Hematopoietic multipotent progenitor cell (in vitro differentiated cells): ENCODE measurements around the gene KCNAB1. TPM values are rescaled to one million over a fixed set of nuclear protein-coding genes. Genes with fewer than 3 reads are reported as not detected.

Source experiments
- DNase-seq, 3 donors: peaks; one replicate each; pipeline ENCODE4 v3.0.0-alpha.2; 2011 to 2015; ENCODE audit warnings: low read depth in 2 of 3, low spot score in 2 of 3
- total RNA-seq: library from RNA; depleted of rRNA; stranded (reverse); fragments of >200 nt; gene quantifications from one replicate; pipeline ENCODE4 v1.2.3, GENCODE V29; 2012

KCNAB1 gene
- total RNA-seq, 1 donor: not detected

DNA sequence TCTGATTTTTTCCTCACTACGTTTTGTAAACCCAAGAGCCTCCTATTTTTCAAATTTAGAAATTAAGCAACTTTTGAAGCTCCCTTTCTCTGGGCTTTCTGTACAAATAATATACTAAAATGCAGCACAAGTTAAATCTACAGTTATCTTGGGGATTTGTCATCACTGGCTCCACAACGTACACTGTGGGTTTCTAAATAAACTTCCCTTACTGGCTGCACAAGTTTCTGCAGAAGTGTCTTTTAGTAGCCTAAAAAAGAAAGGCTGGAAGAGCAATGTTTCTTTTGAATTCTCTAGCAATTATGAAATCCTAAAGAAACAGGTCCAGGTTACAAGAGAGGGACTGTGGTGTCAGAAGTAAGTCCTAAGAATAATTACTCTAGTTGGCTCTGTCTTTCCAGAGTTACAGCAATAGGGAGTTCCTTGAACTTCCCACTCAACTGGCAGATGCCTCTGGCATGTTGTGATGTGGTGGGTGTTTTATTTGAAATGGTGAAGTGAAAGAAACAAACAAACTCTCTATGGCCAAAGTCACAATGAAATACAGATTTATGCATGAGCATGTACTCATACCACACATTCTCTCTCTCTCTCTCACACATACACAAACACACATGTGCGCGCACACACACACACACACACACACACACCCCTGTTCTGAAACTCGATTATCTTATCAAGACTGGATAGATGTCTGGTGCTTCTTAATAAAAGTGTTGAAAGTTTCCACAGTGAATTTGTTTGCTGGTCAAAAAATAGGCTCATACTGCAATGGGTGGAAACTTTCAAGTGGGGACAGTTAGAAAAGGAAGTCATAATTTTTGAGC lies 236.4 kb downstream of the KCNAB1 start:
- DNase-seq: no peak

DNA sequence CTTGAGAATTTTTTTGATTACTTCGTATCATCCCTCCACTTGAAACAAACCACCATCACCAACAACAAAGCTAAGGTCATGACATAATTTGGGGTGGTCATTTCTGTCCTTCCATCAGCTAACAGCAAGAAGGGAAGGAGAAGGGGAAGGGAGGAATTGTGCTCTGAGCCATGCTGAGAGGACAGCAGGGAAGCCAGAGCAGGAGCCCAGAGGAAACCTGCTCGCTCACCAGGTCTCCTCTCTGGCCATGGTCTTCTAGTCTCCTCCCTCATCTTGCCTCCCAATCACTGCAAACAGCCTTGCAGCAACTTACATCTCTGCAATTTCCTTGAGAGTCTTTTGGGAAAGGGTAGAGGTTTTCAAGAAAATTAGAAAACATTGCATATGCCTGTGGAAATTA lies 237.9 kb downstream of the KCNAB1 start:
- DNase-seq: no peak

DNA sequence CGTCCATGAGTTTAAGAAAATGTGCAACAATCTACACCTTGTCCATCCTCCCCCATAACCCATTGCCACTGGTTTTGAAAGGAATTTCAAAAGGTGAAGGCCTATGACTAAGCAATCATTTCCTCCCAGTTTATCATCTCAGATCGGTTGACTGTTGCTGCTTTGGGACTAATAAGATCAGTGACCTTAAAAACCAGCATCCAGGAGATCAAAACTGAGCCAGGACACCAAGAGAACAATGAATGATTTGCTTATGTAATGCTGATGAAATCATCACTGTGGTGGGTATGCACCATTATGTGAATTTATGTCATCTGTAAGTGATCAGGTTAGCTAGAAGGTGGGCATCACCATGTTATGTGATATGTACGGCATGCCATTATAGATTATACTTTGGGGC lies 239.0 kb downstream of the KCNAB1 start:
- DNase-seq: no peak

GRCh38 chr3:156360083-156360482 lies 239.7 kb downstream of the KCNAB1 start:
- no peak for DNase-seq

DNA sequence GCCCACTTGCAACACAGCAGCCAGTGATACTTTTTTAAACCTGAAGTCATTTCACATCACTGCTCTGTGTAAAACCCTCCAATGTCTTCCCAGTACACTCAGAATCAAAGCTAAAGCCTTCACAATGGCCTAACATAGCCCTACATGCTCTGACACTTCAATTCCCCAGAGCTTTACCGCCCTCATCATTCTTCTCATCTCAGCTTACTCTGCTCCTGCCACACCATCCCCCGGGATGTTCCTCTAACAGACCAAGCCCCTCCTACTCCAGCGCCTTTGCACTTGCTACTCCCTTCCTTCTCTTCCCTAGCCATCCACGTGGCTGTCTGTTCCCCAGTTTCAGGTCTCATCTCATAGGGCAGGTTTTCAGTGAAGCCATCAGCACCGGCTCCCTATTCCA lies 240.6 kb downstream of the KCNAB1 start:
- DNase-seq: no peak

GRCh38 chr3:156366559-156366958 lies 246.2 kb downstream of the KCNAB1 start:
- no peak for DNase-seq

DNA sequence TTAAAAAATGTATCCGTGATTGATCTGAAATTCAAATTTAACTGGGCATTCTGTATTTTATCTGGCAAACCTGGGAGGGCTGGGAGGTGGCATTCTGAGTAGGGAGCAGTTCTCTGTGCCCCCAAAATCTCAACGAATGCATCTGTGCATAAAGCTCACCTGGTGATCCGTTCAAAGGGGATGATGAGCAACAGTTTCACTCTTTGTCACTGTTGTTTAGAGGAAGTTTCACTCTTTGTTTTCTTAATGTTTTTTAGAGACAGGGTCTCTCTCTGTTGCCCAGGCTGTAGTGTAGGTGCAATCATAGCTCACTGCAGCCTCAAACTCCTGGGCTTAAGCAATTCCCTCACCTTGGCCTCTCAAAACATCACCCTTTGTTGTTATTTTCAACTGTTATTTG lies 247.8 kb downstream of the KCNAB1 start:
- DNase-seq: no peak

DNA sequence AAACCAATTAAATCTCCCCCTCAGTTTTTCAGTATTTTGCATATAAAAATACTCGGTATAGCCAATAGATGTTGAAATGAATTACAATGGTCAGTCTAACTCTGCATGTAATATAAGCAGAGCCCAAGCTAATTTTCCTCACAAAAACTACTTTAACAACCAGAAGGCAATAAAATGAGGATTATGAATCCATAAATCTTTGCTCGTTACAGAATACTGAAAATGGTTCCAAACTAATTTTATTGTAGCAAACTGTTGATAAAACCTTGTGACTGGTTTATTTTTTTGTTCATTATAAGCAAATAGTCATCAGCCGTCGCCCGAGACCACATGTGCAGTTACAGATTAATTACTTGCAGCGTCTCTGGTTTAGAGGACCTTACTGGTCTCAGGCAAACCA lies 251.3 kb downstream of the KCNAB1 start:
- DNase-seq: no peak

DNA sequence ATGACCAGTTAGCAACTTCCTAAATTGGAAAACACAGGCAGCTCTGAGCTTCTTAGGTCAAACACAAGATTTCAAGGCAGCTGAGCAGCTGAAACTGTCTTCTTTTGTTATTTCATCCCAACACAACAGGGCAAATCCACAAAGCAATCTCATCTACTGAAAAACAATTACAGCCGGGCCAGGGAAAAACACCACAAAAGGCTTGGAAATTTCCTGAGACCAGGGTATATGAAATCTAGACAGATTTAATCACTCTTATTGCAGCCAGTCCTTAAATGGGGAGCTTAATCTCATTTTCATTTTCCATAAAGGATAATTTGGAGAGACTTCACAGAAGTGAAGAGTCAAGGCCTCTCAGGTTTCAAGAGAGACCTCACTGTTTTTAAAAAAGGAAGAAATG lies 252.7 kb downstream of the KCNAB1 start:
- no peak for DNase-seq

DNA sequence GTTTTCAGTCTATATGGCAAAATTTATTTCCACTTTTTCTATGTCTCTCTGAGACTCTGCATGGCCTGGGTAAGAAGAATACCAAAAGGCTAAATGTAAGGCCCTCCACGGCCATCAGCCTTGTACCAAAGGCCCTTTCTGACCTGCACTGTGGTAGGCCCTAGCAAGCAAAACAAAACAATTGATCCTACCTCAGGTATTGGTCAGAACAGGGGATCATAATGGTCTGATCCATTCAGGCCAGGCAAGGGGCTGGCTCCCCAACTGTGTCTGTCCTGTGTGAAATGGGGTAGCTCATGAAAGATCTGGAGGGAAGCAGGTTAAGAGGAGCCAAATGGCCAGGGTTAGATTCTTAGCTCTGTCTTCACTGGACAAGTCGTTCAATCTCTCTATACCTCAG lies 253.3 kb downstream of the KCNAB1 start:
- DNase-seq: no peak

GRCh38 chr3:156376199-156376598 lies 255.8 kb downstream of the KCNAB1 start:
- no peak for DNase-seq

GRCh38 chr3:156377266-156377665 lies 256.9 kb downstream of the KCNAB1 start:
- no peak for DNase-seq

- DNase-seq: no peak
These were observed 257.3 kb downstream of the KCNAB1 start for GRCh38 chr3:156377718-156378117.

- no peak for DNase-seq
These were observed 258.5 kb downstream of the KCNAB1 start for GRCh38 chr3:156378871-156379270.

DNA sequence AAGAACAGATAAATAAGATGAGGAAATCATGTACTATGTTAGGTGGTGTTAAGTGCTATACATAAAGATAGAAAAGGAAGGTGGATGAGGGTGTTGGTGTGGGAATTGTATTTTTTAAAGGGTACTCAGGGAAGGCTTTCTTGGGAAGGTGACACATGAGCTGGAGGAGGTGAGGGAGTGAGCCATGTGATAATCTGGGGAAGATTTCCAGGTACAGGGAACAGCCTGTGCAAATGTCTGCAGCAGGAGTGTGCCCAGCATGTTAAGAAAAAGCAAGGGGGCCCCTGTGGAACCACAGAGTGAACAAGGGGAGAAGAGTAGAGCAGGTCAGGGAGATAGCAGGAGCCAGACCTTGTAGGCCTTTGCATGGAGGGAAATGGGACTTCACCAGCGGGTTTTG lies 258.9 kb downstream of the KCNAB1 start:
- no peak for DNase-seq

DNA sequence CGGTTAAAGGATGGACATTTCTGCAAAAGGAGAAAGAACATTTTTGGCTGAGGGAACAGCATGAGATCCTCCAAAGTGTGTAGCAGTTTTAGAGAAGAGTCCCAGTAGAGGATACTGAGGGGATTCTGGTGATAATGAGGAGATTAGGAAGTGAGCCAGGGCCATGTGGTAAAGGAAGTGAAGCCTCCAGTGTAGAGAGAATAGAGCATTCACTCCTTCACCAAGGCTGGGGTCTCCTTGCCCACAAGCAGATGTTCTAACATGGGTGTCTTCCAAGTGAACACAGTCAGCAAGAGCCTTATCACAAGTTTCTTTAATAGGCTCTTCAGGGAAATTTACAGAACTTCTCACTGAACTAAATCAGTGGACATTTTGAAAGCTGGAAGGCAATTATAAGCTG lies 260.9 kb downstream of the KCNAB1 start:
- no peak for DNase-seq

DNA sequence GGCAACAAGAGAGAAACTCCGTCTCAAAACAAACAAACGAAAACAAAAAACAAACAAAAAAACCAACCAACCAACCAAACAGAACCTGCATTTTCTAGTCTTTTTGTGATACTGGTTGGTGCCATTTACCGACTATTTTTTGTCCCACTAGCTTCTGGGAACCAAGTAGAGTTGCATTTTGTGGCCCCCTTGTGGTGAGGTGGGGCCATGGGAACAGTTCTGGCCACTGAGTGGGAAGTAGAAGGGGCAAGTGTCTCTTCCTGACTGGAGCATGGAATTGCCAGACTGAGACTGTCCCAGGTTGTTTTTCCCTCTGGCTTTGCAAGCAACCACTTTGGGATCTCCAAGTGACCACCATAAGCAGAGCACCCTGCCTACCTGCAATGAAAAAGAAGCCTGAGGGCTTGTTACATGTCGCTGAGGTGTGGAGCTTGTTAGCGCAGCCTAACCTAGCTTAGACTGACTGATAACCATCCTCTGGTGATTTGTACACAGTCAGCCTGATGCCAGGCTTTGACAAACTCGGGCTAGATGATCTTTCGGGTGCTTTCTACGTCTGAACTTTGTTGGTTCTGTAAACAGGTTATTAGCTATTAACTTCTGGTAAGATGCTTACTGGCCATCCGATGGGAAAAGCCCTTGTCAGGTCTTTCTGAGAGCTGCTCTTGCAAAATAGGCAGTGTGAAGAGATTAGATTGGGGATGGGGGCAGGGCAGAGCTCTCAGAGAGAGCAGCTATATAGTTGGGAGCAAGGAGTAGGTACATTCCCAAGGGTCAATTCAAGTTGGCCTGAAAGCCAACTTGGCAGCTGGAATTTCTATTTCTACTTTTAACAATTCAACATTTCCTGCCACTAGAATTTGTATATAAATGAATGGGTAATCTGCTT lies 262.3 kb downstream of the KCNAB1 start:
- DNase-seq: peak in 2 of 3 donors; percentile 11 to 28

DNA sequence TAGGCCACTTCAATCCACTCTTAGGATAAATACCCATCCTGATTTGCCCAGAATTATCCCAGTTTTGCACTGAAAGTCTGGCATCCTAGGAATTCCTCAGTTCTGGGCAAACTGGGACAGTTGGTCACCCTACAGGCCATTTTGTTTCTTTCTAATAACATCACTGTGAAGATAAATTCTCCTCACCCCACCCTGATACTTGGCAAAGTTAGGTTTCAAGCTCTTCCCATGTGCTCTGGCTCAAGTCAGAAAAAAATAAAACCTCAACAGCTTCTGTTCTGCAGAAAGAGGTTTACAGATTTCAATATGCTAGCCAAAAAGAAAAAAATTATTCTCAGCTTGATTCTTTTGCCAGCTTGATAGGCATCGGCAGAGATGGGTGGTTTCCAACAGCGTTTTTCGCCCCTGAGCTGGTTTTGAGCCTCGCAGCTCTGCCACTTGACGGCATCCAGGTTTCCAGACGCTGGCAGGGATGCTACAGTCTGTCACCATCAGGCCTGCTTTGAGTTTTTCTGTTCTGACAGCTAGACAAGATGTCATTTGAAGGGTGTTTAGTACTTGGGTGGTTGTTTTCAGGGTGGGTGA lies 263.2 kb downstream of the KCNAB1 start:
- no peak for DNase-seq

- no peak for DNase-seq
These were observed 268.4 kb downstream of the KCNAB1 start for GRCh38 chr3:156388497-156389448.

DNA sequence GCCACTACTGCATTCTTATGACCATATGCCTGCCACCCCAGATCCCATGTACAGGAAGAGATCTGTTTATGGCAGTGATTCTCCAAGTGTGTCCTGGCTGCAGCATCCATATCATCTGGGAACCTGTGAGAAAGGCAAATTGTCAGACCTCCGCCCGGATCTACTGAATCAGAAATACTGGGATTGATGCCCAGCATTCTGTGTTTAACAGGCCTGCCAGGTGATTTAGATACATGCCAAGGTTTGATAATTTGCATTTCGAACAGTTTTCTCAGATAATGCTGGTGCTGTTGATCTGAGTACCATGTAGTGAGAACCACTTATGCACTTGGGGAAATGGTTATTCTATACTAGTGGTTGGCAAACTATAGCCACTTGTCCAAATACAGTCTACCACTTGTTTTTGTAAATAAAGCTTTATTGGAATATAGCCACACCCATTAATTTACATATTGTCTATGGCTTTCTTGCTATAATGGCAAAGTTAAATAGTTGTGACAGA lies 269.1 kb downstream of the KCNAB1 start:
- no peak for DNase-seq
